ENCODE measurements around the gene SLC8A1.

The SLC8A1 gene

GRCh38 chr2:40364151-40364874 lies 87.6 kb downstream of the SLC8A1 start:
- no peak for DNase-seq (ENCODE audit: low read depth, low spot score)
- no peak for TF ChIP-seq CTCF (IDR thresholded peaks at IDR 0.05; ENCODE audit: insufficient read depth, low read length, missing control alignments)
- ChIA-PET POLR2A (no interaction called here), CTCF (interaction anchor here (0.5 to 1.4 kb wide), 3 partner anchors 8 to 771 kb away, joined by 3 to 5 read pairs (median 3); no protein-coding TSS in a partner anchor)
- H3K4me3 ChIP-seq (ENCODE audit: low read depth, low read length): peak overlapping the region; percentile 16

GRCh38 chr2:40363631-40364030 lies 88.3 kb downstream of the SLC8A1 start:
- no peak for TF ChIP-seq CTCF (IDR thresholded peaks at IDR 0.05; ENCODE audit: insufficient read depth, low read length, missing control alignments)
- CTCF ChIA-PET: interaction anchor here (0.5 to 1.4 kb wide), 4 partner anchors 8 to 770 kb away, joined by 3 to 5 read pairs (median 4); no protein-coding TSS in a partner anchor
- DNase-seq (ENCODE audit: low read depth, low spot score): no peak
- H3K4me3 ChIP-seq (ENCODE audit: low read depth, low read length): no peak overlapping the region
- POLR2A ChIA-PET: interaction anchor here (0.6 kb wide), 1 partner anchor 236 kb away, joined by 3 read pairs; no protein-coding TSS in a partner anchor

GRCh38 chr2:40363231-40363630 lies 88.7 kb downstream of the SLC8A1 start:
- CTCF ChIA-PET: interaction anchor here (0.8 kb wide), 1 partner anchor 11 kb away, joined by 4 read pairs; no protein-coding TSS in a partner anchor
- H3K4me3 ChIP-seq (ENCODE audit: low read depth, low read length): no peak overlapping the region
- TF ChIP-seq CTCF (IDR thresholded peaks at IDR 0.05; ENCODE audit: insufficient read depth, low read length, missing control alignments): no peak
- DNase-seq (ENCODE audit: low read depth, low spot score): no peak
- POLR2A ChIA-PET: interaction anchor here (0.6 kb wide), 2 partner anchors 98 to 235 kb away, joined by 3 read pairs; no protein-coding TSS in a partner anchor

GRCh38 chr2:40361478-40361877 lies 90.4 kb downstream of the SLC8A1 start:
- TF ChIP-seq CTCF (IDR thresholded peaks at IDR 0.05; ENCODE audit: insufficient read depth, low read length, missing control alignments): no peak
- ChIA-PET CTCF (no interaction called here), POLR2A (no interaction called here)
- no peak overlapping the region for H3K4me3 ChIP-seq (ENCODE audit: low read depth, low read length)
- no peak for DNase-seq (ENCODE audit: low read depth, low spot score)

GRCh38 chr2:40360652-40361051 lies 91.2 kb downstream of the SLC8A1 start:
- ChIA-PET CTCF (no interaction called here), POLR2A (interaction anchor here (0.6 kb wide), 1 partner anchor 91 kb away, joined by 3 read pairs; no protein-coding TSS in a partner anchor)
- no peak for DNase-seq (ENCODE audit: low read depth, low spot score)
- TF ChIP-seq CTCF (IDR thresholded peaks at IDR 0.05; ENCODE audit: insufficient read depth, low read length, missing control alignments): no peak
- H3K4me3 ChIP-seq (ENCODE audit: low read depth, low read length): no peak overlapping the region

GRCh38 chr2:40359811-40360210 lies 92.1 kb downstream of the SLC8A1 start:
- POLR2A ChIA-PET: interaction anchor here (0.6 kb wide), 1 partner anchor 91 kb away, joined by 3 read pairs; no protein-coding TSS in a partner anchor
- no peak overlapping the region for H3K4me3 ChIP-seq (ENCODE audit: low read depth, low read length)
- no peak for DNase-seq (ENCODE audit: low read depth, low spot score)
- no peak for TF ChIP-seq CTCF (IDR thresholded peaks at IDR 0.05; ENCODE audit: insufficient read depth, low read length, missing control alignments)
- CTCF ChIA-PET: no interaction called here
